ENCODE data around the gene FAM193B.

FAM193B gene

DNA sequence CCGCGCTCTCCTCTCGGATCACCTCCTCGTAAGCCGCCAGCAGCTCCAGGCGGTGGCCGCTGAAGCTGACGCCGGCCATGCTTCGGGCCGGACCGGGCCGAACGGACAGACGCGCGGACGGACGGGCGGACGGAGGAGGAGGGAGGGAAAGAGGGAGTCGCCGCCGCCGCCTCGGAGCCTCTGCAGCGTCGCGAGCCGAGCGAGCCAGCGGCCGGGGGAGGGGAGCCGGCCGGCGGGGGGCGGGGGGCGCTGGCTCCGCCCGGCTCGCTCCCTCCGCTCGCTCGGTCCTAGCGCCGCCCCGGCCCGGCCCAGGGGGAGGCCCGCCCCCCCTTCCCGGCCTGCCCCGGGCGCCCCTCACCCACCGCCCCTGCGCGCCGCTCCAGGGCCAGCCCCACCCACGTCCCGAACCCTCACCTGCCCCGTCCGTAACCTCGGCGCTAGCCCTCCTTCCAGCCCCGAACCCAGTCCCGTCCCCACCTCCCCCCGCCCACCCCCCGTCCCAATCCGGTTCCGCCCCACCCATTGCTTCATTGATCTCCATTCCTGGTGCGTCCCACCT lies 80.8 kb downstream of the FAM193B start, which contains the start of gene DBN1:
Gene DBN1, minus strand, starts transcription at position 192 of the 559 bp plus-strand sequence. Its CDS starts 113 bp downstream, at position 79.
- no peak for DNase-seq (ENCODE audit: insufficient read length, low spot score)

DNA sequence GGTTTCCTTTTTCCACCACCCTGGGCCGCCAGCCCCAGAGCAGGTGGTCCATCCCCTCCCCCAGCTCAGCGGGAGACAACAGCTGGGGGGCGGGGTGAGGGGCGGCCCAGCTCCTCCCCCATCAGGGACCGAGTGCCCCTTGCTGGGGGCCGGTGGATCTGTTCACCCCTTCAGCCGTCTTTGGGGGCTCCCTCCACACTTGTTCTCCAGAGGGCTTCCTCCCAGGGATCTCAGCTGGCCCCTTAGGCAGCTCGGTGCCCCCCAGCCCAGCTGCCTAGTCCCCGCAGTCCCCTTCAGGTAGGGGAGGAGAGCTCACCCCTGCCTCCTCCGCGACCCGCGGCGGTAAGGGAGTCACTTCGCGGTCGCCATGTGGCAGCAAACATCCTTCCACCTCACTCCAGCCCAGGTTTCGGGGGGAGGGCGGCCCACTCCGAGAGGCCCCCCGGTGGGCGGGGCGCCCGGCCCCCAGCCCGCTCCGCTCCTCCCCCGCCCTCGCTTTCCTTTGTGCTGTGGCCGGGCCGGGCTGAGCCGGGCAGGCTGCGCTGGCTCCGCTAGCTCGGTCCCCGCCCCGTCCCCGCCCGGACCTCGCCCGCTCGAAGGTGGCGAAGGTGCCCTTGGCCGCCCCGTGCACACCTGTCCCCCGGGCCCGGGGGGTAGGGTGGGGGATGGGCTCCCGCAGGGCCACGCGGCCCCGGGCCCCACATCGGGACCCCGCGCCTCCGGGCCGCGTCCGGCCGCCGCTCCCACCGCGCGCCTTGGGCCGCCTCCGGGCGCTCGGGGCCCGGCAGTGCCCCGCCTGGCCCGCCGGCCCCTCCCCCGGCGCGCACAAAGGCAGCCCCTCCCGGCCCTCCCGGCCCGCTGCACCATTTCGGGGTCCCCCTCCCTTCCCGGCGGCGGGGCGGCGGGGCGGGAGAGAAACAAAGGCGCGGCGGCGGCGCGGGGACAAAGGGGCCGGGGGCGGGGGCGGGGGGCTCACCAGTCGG lies 81.6 kb downstream of the FAM193B start:
- FAIRE-seq (peak; percentile 65), DNase-seq (ENCODE audit: insufficient read length, low spot score) (no peak)

More for the DNA sequence above, 80.8 kb downstream of the FAM193B start, which contains the start of gene DBN1:
- FAIRE-seq: no peak

DNA sequence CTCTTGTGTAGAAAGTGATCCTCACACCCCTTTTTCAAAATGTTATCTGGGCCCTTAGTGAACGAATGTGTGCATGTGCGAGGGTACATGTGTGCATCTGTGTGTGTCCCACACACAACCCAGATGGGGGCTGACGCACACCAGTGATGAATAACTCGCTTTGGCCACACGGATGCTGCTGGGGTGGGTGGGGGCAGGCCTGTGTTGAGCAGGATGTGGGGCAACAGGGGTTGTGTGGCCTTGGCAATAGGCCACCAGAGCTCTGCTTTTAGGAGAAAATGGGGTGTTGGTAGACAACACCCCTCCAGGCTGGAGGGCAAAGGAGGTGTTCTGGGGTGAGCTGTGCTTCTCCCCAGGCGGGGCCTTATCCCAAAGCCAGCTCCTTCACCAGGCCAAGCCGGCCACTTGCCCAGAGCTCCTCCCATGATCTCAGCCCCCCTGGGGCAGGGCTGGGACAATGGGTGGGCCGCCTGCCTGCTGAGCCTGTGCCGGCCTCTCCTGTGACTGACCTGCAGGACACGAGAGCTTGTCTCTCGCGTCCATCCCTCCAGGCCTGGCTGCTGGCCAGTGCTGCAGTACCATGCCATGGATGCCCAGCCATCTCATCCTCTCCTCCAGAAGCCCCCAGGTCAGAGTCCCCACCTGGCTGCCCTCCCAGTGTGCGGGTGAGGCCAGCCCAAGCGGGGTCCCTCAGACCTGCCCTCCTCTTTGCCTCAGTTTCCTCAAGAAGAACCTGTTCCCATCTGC lies 82.6 kb downstream of the FAM193B start:
- FAIRE-seq: no peak
- DNase-seq (ENCODE audit: insufficient read length, low spot score): no peak

DNA sequence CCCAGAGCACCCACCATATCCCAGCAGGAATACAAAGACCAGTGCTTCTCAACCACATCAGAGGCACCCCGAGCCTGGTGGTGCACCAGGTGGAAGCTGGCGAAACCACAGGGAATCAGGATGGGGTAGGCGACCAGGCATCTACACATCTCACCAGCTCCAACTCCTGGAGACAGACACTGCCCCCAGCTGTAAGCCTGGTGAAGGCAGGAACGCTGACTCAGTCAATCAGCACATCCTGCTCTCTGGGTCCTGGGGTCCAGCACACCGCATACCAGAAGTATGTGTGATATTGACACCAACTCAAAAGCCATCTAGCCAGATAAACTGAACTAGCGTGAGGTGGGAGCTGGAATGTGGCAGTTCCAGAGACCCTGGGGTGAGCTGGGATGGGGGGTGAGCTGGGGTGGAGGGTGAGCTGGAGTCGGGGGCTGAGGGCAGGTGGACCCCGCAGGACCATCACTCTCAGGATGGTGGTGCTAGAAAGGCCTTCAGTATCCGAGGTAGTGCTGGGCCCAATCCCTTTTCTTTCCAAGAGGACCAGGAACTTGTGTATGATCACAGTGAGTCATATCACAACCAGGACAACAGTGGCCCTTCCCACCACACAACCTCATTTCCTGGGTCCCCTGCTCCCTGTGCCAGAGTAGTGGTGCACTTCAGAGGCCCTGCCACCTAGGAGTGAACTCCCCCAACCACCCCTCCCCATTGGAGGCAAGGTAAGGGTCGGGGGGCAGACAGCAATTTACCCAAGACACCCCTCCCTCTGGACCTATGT lies 83.4 kb downstream of the FAM193B start:
- FAIRE-seq (no peak), DNase-seq (ENCODE audit: insufficient read length, low spot score) (no peak)

Measured in HTR-8/SVneo (cell line).